Smooth muscle cell (in vitro differentiated cells): ENCODE results near the gene L3MBTL3. TPM values are rescaled to one million over a fixed set of nuclear protein-coding genes. Genes with fewer than 3 reads are reported as not detected.
"Not testable (repeated sequence)": the region's sequence is repeated elsewhere in the genome, so short reads cannot be mapped to it uniquely, and the experiment has no call there.

ENCODE experiments used
- DNase-seq: peaks from one replicate; lab custom pipeline; 2025; ENCODE audit not compliant: unreplicated experiment; lab: John Stamatoyannopoulos, UW
- H2AFZ ChIP-seq: fragments of 200-600 bp; sonication (generic); 2 replicates; pipeline ENCODE4 v1.6.0; 2016; ENCODE audit warnings: antibody characterized with exemption, low read depth, mild to moderate bottlenecking
- H3F3A ChIP-seq: fragments of 200-600 bp; sonication (generic); 2 replicates; pipeline ENCODE4 v1.6.0; 2017; ENCODE audit warnings: antibody characterized with exemption, low read depth
- H3K27ac ChIP-seq: fragments of 200-600 bp; sonication (generic); 2 replicates; pipeline ENCODE4 v1.5.1; 2016; ENCODE audit warnings: low read depth, mild to moderate bottlenecking
- H3K27me3 ChIP-seq: fragments of 200-600 bp; sonication (generic); 2 replicates; pipeline ENCODE4 v1.6.1; 2016; ENCODE audit warnings: low read depth, mild to moderate bottlenecking
- H3K36me3 ChIP-seq: fragments of 200-600 bp; sonication (generic); 2 replicates; pipeline ENCODE4 v1.5.1; 2016; ENCODE audit warnings: low read depth
- H3K4me1 ChIP-seq: fragments of 200-600 bp; sonication (generic); 2 replicates; pipeline ENCODE4 v1.5.1; 2016; ENCODE audit warnings: low read depth
- H3K4me2 ChIP-seq: fragments of 200-600 bp; sonication (generic); 2 replicates; pipeline ENCODE4 v1.6.0; 2016; ENCODE audit warnings: mild to moderate bottlenecking
- H3K4me3 ChIP-seq: fragments of 200-600 bp; sonication (generic); 2 replicates; pipeline ENCODE4 v1.5.1; 2016; ENCODE audit warnings: mild to moderate bottlenecking
- H3K79me2 ChIP-seq: fragments of 200-600 bp; sonication (generic); 2 replicates; pipeline ENCODE4 v1.6.0; 2016; ENCODE audit warnings: low read depth, mild to moderate bottlenecking
- H3K9ac ChIP-seq: fragments of 200-600 bp; sonication (generic); 2 replicates; pipeline ENCODE4 v1.6.0; 2016; ENCODE audit warnings: low read depth
- H3K9me3 ChIP-seq: fragments of 200-600 bp; sonication (generic); replicated peaks from 2 replicates; pipeline ENCODE4 v1.5.1; 2016; ENCODE audit warnings: low read depth
- H4K20me1 ChIP-seq: fragments of 200-600 bp; sonication (generic); 2 replicates; pipeline ENCODE4 v1.6.0; 2016; ENCODE audit warnings: low read depth
- CTCF ChIP-seq: fragments of 200-600 bp; sonication (generic); IDR thresholded peaks from 2 replicates; pipeline ENCODE4 v1.5.1; 2017; ENCODE audit warnings: borderline replicate concordance, mild to moderate bottlenecking, antibody characterized with exemption; ENCODE audit not compliant: insufficient read depth, poor library complexity, severe bottlenecking
- WGBS: methylation state at CpG from one replicate; pipeline ENCODE4 v1.1.7; 2016; ENCODE audit warnings: low lambda C conversion rate; 5-methylcytosine and 5-hydroxymethylcytosine counted together
- polyA plus RNA-seq: library from polyadenylated mRNA; unstranded; fragments of >200 nt; fragmentation: Nextera tagmentation; extraction: Ambion mirVana; gene quantifications from 2 replicates; pipeline ENCODE4 v1.2.1, GENCODE V29; 2016
- total RNA-seq: library from RNA; depleted of rRNA; stranded (reverse); fragments of >200 nt; gene quantifications from 2 replicates; pipeline ENCODE4 v1.2.3, GENCODE V29; 2014

Gene L3MBTL3
- total and polyA plus RNA-seq, 2 experiments from 2014 or later: 5.4 to 14.2 TPM

DNA sequence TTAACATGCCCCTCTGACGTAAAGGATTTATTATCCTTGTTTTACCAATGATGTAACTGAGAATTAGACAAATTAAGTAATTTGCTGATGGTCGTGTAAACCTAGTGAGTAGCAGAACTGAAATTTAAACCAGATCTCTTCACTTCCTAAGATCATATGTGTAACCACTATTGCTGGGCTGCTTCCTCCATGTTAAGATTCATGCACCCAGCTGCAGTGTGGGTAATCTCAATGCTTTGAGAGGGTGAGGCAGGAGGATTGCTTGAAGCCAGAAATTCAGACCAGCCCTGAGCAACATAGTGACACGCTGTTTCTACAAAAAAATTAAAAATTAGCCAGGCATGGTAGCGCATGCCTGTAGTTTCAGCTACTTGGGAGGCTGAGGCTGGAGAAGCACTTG, 97.9 kb downstream of the L3MBTL3 start:
- no peaks in the 10 kb centered on the region for H4K20me1 ChIP-seq
- no peak for TF ChIP-seq CTCF
- no peak overlapping the region for H3K4me2 ChIP-seq
- H3K4me1 ChIP-seq: no peaks in the 10 kb centered on the region
- no peak overlapping the region for H3K4me3 ChIP-seq
- H2AFZ ChIP-seq: no peak overlapping the region
- H3K9ac ChIP-seq: no peak overlapping the region
- no peak overlapping the region for H3K27ac ChIP-seq
- 92% methylated on average over 4 of the region's 4 CpGs for WGBS
- H3K79me2 ChIP-seq: no peaks in the 10 kb centered on the region
- H3K27me3 ChIP-seq: no peaks in the 10 kb centered on the region
- H3K9me3 ChIP-seq: no peaks in the 10 kb centered on the region
- no peaks in the 10 kb centered on the region for H3F3A ChIP-seq
- H3K36me3 ChIP-seq: no peaks in the 10 kb centered on the region
- no peak for DNase-seq

DNA sequence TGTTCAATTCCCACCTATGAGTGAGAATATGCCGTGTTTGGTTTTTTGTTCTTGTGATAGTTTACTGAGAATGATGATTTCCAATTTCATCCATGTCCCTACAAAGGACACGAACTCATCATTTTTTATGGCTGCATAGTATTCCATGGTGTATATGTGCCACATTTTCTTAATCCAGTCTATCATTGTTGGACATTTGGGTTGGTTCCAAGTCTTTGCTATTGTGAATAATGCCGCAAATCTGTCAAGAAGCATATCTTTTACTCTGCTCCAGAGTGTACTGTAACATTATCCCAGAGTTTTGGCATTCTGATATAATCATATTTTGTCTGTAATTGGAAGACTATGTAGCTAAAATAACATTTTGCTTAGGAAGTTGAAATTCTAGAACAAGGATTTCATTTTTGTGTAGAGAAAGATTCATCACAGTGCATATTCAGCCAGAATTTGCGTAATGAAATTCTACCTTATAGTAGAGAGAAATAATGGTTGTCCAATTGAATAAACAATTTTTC, 98.9 kb downstream of the L3MBTL3 start:
- not testable (repeated sequence) for H4K20me1 ChIP-seq, H3K79me2 ChIP-seq, H2AFZ ChIP-seq, H3K4me1 ChIP-seq, DNase-seq, H3K9ac ChIP-seq, H3K9me3 ChIP-seq, H3K4me2 ChIP-seq, H3K36me3 ChIP-seq, H3F3A ChIP-seq, H3K4me3 ChIP-seq, H3K27me3 ChIP-seq, H3K27ac ChIP-seq
- 100% methylated on average over 2 of the region's 4 CpGs for WGBS

GRCh38 chr6:130118236-130118635, 99.9 kb downstream of the L3MBTL3 start:
- 95% methylated on average over 6 of the region's 6 CpGs for WGBS
- H3F3A ChIP-seq: no peaks in the 10 kb centered on the region
- H3K36me3 ChIP-seq: no peaks in the 10 kb centered on the region
- H3K79me2 ChIP-seq: no peaks in the 10 kb centered on the region
- H3K4me2 ChIP-seq: no peak overlapping the region
- H3K27me3 ChIP-seq: no peaks in the 10 kb centered on the region
- no peak for DNase-seq
- no peak overlapping the region for H2AFZ ChIP-seq
- no peaks in the 10 kb centered on the region for H3K4me1 ChIP-seq
- no peak overlapping the region for H3K4me3 ChIP-seq
- H3K9me3 ChIP-seq: no peaks in the 10 kb centered on the region
- H3K9ac ChIP-seq: no peak overlapping the region
- no peak for TF ChIP-seq CTCF
- no peaks in the 10 kb centered on the region for H4K20me1 ChIP-seq
- H3K27ac ChIP-seq: no peak overlapping the region

DNA sequence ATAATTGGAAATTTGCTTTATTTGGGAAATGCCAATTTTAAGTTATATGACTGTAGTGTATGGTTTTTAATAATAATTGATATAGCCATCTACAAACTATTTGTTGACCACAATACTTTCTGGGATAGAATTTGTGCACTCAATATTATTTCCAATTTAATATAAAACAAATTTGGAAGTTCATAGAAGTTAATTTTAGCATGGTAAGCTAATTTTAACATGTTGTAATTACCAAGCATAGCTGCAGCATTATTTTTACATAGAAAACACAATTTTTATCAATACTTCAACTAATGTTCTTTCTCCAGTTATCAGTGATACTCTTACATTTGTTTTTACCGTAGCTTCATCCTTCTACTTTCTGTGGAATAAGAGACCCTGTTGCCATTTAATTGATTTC, 100.8 kb downstream of the L3MBTL3 start:
- Histone ChIP-seq H3K9ac (no peak overlapping the region), H3K79me2 (no peaks in the 10 kb centered on the region), H2AFZ (no peak overlapping the region), H4K20me1 (no peaks in the 10 kb centered on the region), H3K4me3 (no peak overlapping the region), H3K27me3 (no peaks in the 10 kb centered on the region), H3K27ac (no peak overlapping the region), H3K4me1 (no peaks in the 10 kb centered on the region), H3K9me3 (no peaks in the 10 kb centered on the region), H3K36me3 (no peaks in the 10 kb centered on the region), H3F3A (no peaks in the 10 kb centered on the region), H3K4me2 (no peak overlapping the region)
- 100% methylated on average over 1 of the region's 1 CpG for WGBS
- TF ChIP-seq CTCF: no peak
- no peak for DNase-seq
